HCT116 (cell line): Measurements from ENCODE around the gene BLOC1S3. TPM values are rescaled to one million over a fixed set of nuclear protein-coding genes. Genes with fewer than 3 reads are reported as not detected.

Source experiments
- ATAC-seq: fragments of 200-7000 bp; cut with Tn5 transposase; 2 replicates; pipeline ENCODE4 v1.9.1; 2020; ENCODE audit warnings: mild to moderate bottlenecking, moderate library complexity
- BruUV-seq: library from RNA; stranded (reverse); fragments of 400-500 nt; replicated peaks from 2 replicates; lab custom pipeline; 2021; lab: Mats Ljungman, UMichigan
- CTCF ChIA-PET: fragments of 300-600 bp; sonication (Branson Sonifier 250); formaldehyde crosslinking; loops from one replicate; lab custom pipeline; 2021; ENCODE audit warnings: antibody characterized with exemption; lab: Charles Lee
- POLR2A ChIA-PET: fragments of 300-600, 350-600 bp; sonication (Branson Sonifier 250); formaldehyde crosslinking; loops from one replicate; lab custom pipeline; 2021; ENCODE audit warnings: antibody characterized with exemption; lab: Charles Lee
- RAD21 ChIA-PET, 2 experiments: fragments of 300-600 bp; sonication (Branson Sonifier 250); formaldehyde crosslinking; loops; one replicate each; lab custom pipeline; 2023; ENCODE audit warnings: low total read pairs in 2 of 2; ENCODE audit not compliant: uncharacterized antibody in 2 of 2, unreplicated experiment in 2 of 2, low non-redundant PET in 1 of 2; lab: Charles Lee
- DNase-seq: peaks from one replicate; pipeline ENCODE4 v3.0.0-alpha.2; 2010; ENCODE audit warnings: low read depth, low spot score
- H2AFZ ChIP-seq: fragments of 200-600 bp; shearing (Covaris generic), sonication (generic); 2 replicates; pipeline ENCODE4 v1.6.1; 2017; ENCODE audit warnings: low read depth, mixed run types, mixed read lengths, antibody characterized with exemption, low read length; ENCODE audit not compliant: poor library complexity, severe bottlenecking
- H3K27ac ChIP-seq: 2 replicates; pipeline ENCODE4 v1.5.1; 2012; ENCODE audit warnings: low read depth, low read length
- H3K27me3 ChIP-seq: fragments of 200-600 bp; sonication (generic); 2 replicates; pipeline ENCODE4 v1.6.1; 2016; ENCODE audit warnings: mixed run types, low read length, mixed read lengths; ENCODE audit not compliant: insufficient read depth
- H3K36me3 ChIP-seq, 2 experiments: fragments of 200-500 bp in 1 of 2; fragments of 200-600 bp in 1 of 2; sonication (Bioruptor generic) in 1 of 2; sonication (generic) in 1 of 2; 2 replicates each; pipeline versions ENCODE4 v1.5.1 to v1.6.1; 2014 to 2016; ENCODE audit warnings: low read length in 2 of 2, inconsistent platforms in 1 of 2, mixed read lengths in 1 of 2, mixed run types in 1 of 2; ENCODE audit not compliant: insufficient read depth in 2 of 2, control insufficient read depth in 1 of 2
- H3K4me1 ChIP-seq, 2 experiments: fragments of 200-600 bp in 1 of 2; sonication (generic) in 1 of 2; 2 replicates each; pipeline versions ENCODE4 v1.5.1 to v1.6.1; 2012 to 2017; ENCODE audit warnings: low read length in 2 of 2, inconsistent platforms in 1 of 2, mild to moderate bottlenecking in 1 of 2, mixed read lengths in 1 of 2, mixed run types in 1 of 2, moderate library complexity in 1 of 2; ENCODE audit not compliant: insufficient read depth in 2 of 2, control insufficient read depth in 1 of 2
- H3K4me2 ChIP-seq: fragments of 200-600 bp; sonication (generic); 2 replicates; pipeline ENCODE4 v1.6.1; 2017; ENCODE audit warnings: mixed run types, low read length, mixed read lengths
- H3K4me3 ChIP-seq, 2 experiments: fragments of 200-600 bp in 1 of 2; sonication (generic) in 1 of 2; replicated peaks in 1 of 2; 2 replicates each; pipeline ENCODE4 v1.5.1; 2011 to 2016; ENCODE audit warnings: low read length in 2 of 2, control low read depth in 1 of 2, low read depth in 1 of 2, mild to moderate bottlenecking in 1 of 2, mixed read lengths in 1 of 2, mixed run types in 1 of 2
- H3K79me2 ChIP-seq: fragments of 200-600 bp; sonication (generic); 2 replicates; pipeline ENCODE4 v1.6.1; 2017; ENCODE audit warnings: mild to moderate bottlenecking, mixed run types, low read length, moderate library complexity, mixed read lengths; ENCODE audit not compliant: insufficient read depth
- H3K9ac ChIP-seq: fragments of 200-600 bp; sonication (generic); 2 replicates; pipeline ENCODE4 v1.6.1; 2016; ENCODE audit warnings: low read length, mixed read lengths
- H3K9me2 ChIP-seq: fragments of 200-600 bp; sonication (generic), shearing (Covaris generic); 2 replicates; pipeline ENCODE4 v1.6.1; 2017; ENCODE audit warnings: mixed run types, mild to moderate bottlenecking, moderate library complexity; ENCODE audit not compliant: insufficient read depth
- H3K9me3 ChIP-seq, 2 experiments: fragments of 200-500 bp in 1 of 2; fragments of 200-600 bp in 1 of 2; sonication (Bioruptor generic) in 1 of 2; sonication (generic) in 1 of 2; 2 replicates each; pipeline ENCODE4 v1.6.1; 2014 to 2017; ENCODE audit warnings: low read length in 2 of 2, mixed read lengths in 2 of 2, inconsistent platforms in 1 of 2, low read depth in 1 of 2, mild to moderate bottlenecking in 1 of 2, mixed run types in 1 of 2, moderate library complexity in 1 of 2; ENCODE audit not compliant: control insufficient read depth in 1 of 2, insufficient read depth in 1 of 2
- H4K20me1 ChIP-seq: fragments of 200-600 bp; sonication (generic), shearing (Covaris generic); 2 replicates; pipeline ENCODE4 v1.6.1; 2017; ENCODE audit warnings: mixed run types, mild to moderate bottlenecking, moderate library complexity; ENCODE audit not compliant: insufficient read depth
- EGR1 ChIP-seq: IDR thresholded peaks from 2 replicates; pipeline ENCODE4 v1.6.1; 2012; ENCODE audit warnings: low read depth
- ELF1 ChIP-seq: IDR thresholded peaks from 2 replicates; pipeline ENCODE4 v1.6.1; 2012; ENCODE audit warnings: low read depth, borderline replicate concordance
- JUND ChIP-seq: IDR thresholded peaks from 2 replicates; pipeline ENCODE4 v1.6.1; 2012
- POLR2A ChIP-seq: IDR thresholded peaks from 2 replicates; pipeline ENCODE4 v1.7.0; 2011; ENCODE audit warnings: borderline replicate concordance; ENCODE audit not compliant: insufficient read depth, insufficient read length; ENCODE audit errors: extremely low read depth
- POLR2AphosphoS5 ChIP-seq: IDR thresholded peaks from 2 replicates; pipeline ENCODE4 v1.6.1; 2011; ENCODE audit warnings: mild to moderate bottlenecking, low read depth, low read length, moderate library complexity
- SIN3A ChIP-seq: IDR thresholded peaks from 2 replicates; pipeline ENCODE4 v1.6.1; 2012; ENCODE audit warnings: low read depth
- SRF ChIP-seq: IDR thresholded peaks from 2 replicates; pipeline ENCODE4 v1.6.1; 2012; ENCODE audit warnings: low read depth
- intact Hi-C: fragments of 100-400 bp; cut with micrococcal nuclease; formaldehyde crosslinking; loops from 2 replicates; pipeline ENCODE4 v1.10.0; 2022
- total RNA-seq: library from RNA; stranded (reverse); gene quantifications from one replicate; pipeline ENCODE4 v1.2.1, GENCODE V29; 2021; ENCODE audit not compliant: unreplicated experiment
- TF ChIP-seq, protein P1 (sequence below): IDR thresholded peaks from 2 replicates; pipeline ENCODE4 v1.6.1; 2012; ENCODE audit warnings: low read depth

BLOC1S3 gene
- total RNA-seq, 1 experiment from 2014 or later = 12.2 TPM

DNA sequence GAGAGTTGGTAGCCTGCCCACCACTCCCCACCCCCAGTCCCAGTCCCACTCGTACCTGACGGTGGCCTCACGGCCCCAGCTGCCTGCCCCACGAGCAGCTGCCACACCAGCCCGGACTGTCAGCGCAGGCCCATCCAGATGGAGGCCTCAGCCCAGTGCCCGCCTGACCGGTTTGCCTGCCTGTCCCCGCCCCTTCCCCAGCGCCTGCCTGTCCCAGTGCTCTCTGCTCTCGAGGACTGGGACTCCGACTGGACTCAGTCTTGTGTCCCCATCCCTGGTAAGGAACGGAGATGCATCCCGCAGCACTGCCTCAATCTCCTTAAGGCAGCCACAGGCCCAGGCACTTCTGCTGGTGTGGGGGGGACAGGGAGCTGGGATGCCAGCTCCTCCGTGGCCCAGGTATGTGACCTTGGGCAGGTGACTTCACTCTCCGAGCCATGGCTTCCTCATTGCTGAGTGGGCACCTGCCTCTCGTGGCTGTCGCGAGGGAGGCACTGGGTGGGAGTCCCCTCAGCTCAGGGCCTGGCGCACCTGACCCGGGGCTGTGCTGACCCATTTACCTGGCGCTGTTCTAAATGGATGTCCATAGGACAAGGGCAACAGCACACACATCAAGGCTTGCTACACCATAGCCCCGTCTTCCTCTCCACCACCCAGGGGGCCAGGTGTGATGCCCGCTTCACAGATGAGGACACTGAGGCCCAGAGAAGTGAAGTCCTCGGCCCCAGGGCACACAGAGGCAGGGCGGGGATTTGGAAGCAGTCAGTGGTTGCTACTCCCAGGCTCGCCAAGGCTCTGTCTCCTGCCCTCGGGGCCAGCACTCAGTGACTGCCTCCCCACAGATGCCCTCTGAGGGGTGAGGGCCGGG, 17.5 kb upstream of the BLOC1S3 start, which contains the start of gene NKPD1:
TSS of gene NKPD1 (minus strand) at position 113 of the 868 bp plus-strand sequence. CDS start 832 bp downstream, outside the sequence.
- no peaks in the 10 kb centered on the region for H3K9me2 ChIP-seq
- no peaks in the 10 kb centered on the region for H3K79me2 ChIP-seq
- peak within 1 kb of the TSS; percentile 1; the same call in 1 of the 2 replicates for H3K4me2 ChIP-seq
- ChIA-PET RAD21 (no interaction called here), POLR2A (no interaction called here), CTCF (no interaction called here)
- no peak within 1 kb of the TSS for H3K4me3 ChIP-seq
- H4K20me1 ChIP-seq = no peaks in the 10 kb centered on the region
- DNase-seq = no peak
- peaks cover 22 to 45% of the 10 kb centered on the region in 2 experiments for H3K4me1 ChIP-seq
- no TSS peak for BruUV-seq
- no peaks in the 10 kb centered on the region for H3K36me3 ChIP-seq
- H3K27ac ChIP-seq = no peak within 1 kb of the TSS
- no peaks in the 10 kb centered on the region for H3K9me3 ChIP-seq
- ATAC-seq = no peak
- no peak within 1 kb of the TSS for H3K9ac ChIP-seq
- intact Hi-C loops = no loop called here
- H2AFZ ChIP-seq = no peak within 1 kb of the TSS
- TF ChIP-seq SIN3A (no peak), JUND (no peak), POLR2AphosphoS5 (no peak), ELF1 (no peak), POLR2A (no peak), EGR1 (no peak), SRF (no peak)
- TF ChIP-seq, protein P1, sequence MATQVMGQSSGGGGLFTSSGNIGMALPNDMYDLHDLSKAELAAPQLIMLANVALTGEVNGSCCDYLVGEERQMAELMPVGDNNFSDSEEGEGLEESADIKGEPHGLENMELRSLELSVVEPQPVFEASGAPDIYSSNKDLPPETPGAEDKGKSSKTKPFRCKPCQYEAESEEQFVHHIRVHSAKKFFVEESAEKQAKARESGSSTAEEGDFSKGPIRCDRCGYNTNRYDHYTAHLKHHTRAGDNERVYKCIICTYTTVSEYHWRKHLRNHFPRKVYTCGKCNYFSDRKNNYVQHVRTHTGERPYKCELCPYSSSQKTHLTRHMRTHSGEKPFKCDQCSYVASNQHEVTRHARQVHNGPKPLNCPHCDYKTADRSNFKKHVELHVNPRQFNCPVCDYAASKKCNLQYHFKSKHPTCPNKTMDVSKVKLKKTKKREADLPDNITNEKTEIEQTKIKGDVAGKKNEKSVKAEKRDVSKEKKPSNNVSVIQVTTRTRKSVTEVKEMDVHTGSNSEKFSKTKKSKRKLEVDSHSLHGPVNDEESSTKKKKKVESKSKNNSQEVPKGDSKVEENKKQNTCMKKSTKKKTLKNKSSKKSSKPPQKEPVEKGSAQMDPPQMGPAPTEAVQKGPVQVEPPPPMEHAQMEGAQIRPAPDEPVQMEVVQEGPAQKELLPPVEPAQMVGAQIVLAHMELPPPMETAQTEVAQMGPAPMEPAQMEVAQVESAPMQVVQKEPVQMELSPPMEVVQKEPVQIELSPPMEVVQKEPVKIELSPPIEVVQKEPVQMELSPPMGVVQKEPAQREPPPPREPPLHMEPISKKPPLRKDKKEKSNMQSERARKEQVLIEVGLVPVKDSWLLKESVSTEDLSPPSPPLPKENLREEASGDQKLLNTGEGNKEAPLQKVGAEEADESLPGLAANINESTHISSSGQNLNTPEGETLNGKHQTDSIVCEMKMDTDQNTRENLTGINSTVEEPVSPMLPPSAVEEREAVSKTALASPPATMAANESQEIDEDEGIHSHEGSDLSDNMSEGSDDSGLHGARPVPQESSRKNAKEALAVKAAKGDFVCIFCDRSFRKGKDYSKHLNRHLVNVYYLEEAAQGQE = no peak
- no peaks in the 10 kb centered on the region for H3K27me3 ChIP-seq
